Prostate gland (tissue), 2 donors: ENCODE results near the gene PFKFB3. TPM values are rescaled to one million over a fixed set of nuclear protein-coding genes. Genes with fewer than 3 reads are reported as not detected.

Experiments used
- DNase-seq: peaks from one replicate; pipeline ENCODE4 v3.0.0-alpha.2; 2019; ENCODE audit warnings: low spot score
- H3K27ac ChIP-seq, 2 donors: fragments of 200-600 bp; sonication (generic); 2 replicates each; pipeline ENCODE4 v1.5.1; 2017 to 2019
- H3K27me3 ChIP-seq: fragments of 200-600 bp; sonication (generic); replicated peaks from 2 replicates; pipeline ENCODE4 v1.5.1; 2019; ENCODE audit not compliant: insufficient read depth
- H3K36me3 ChIP-seq, 2 donors: fragments of 200-600 bp; sonication (generic); 1 replicate in 1 of 2; 2 replicates in 1 of 2; pipeline versions ENCODE4 v1.5.1 to v1.8.1; 2017 to 2019
- H3K4me1 ChIP-seq: fragments of 200-600 bp; sonication (generic); replicated peaks from 2 replicates; pipeline ENCODE4 v1.5.1; 2019
- H3K4me3 ChIP-seq, 2 donors: fragments of 200-600 bp; sonication (generic); 2 replicates each; pipeline ENCODE4 v1.5.1; 2017 to 2019
- H3K9me3 ChIP-seq: fragments of 200-600 bp; sonication (generic); 2 replicates; pipeline ENCODE4 v1.5.1; 2017
- POLR2A ChIP-seq: fragments of 450-650 bp; IDR thresholded peaks from one replicate; pipeline ENCODE4 v1.6.1; 2016; ENCODE audit warnings: antibody characterized with exemption, mild to moderate bottlenecking
- POLR2AphosphoS5 ChIP-seq: sonication (generic); formaldehyde crosslinking; IDR thresholded peaks from one replicate; pipeline ENCODE4 v1.6.1; 2017; ENCODE audit warnings: antibody characterized with exemption
- WGBS: methylation state at CpG from one replicate; pipeline ENCODE4 v1.1.5; 2018; 5-methylcytosine and 5-hydroxymethylcytosine counted together
- intact Hi-C: fragments of 100-400 bp; cut with DNase I; formaldehyde crosslinking; loops from one replicate; pipeline ENCODE4 v1.14.2; 2022
- total RNA-seq, 2 donors: library from RNA; depleted of rRNA; stranded (reverse); fragments of >200 nt; gene quantifications; one replicate each; pipeline ENCODE4 v1.1.0, GENCODE V29; 2016
- TF ChIP-seq, protein P1 (sequence below), 4 experiments: fragments of 200-600 bp in 2 of 4; fragments of 450-650 bp in 2 of 4; sonication (generic) in 2 of 4; IDR thresholded peaks; 1 replicate in 3 of 4; 2 replicates in 1 of 4; pipeline ENCODE4 v1.5.1; 2016 to 2019; ENCODE audit warnings: antibody characterized with exemption in 4 of 4, mild to moderate bottlenecking in 2 of 4, moderate library complexity in 2 of 4

Gene PFKFB3
- total RNA-seq, 2 donors from 2014 or later = 24.3 to 52.7 TPM

DNA sequence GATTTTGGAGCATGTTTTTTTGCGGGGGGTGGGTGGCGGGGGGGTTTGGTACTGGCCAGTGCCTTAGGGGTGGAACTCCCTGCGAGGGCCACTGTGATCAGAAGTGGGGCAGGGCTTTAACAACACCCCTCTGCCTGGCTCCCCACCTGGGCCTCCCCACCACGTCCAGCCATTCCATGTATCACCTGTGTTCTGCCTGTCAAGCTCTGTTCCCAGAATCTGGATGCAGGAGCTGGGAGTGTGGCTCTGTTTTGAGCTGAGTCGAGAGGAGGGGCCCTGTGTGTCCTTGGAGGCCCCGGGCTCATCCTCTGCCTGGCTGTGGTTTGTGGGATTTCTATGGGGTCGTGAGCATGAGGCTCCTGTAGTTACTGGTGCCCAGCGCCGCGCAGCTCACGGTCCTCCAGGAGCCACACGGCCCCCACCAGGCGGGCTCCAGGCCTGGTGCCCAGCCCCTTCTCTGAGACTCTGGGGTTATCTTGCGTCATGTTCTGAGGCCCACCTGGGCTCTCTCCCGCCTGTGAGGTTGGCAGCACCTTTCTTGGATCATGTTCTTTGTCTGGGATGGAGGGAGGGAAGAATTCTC is 29.6 kb downstream of the PFKFB3 start:
- H3K4me3 ChIP-seq = no peak overlapping the region
- intact Hi-C loops = no loop called here
- H3K27ac ChIP-seq = peak overlapping the region in 1 of 2 donors; percentile 23
- peaks cover 3% of the 10 kb centered on the region for H3K4me1 ChIP-seq
- WGBS = 88% methylated on average over 10 of the region's 15 CpGs
- TF ChIP-seq POLR2A = no peak
- TF ChIP-seq, protein P1, sequence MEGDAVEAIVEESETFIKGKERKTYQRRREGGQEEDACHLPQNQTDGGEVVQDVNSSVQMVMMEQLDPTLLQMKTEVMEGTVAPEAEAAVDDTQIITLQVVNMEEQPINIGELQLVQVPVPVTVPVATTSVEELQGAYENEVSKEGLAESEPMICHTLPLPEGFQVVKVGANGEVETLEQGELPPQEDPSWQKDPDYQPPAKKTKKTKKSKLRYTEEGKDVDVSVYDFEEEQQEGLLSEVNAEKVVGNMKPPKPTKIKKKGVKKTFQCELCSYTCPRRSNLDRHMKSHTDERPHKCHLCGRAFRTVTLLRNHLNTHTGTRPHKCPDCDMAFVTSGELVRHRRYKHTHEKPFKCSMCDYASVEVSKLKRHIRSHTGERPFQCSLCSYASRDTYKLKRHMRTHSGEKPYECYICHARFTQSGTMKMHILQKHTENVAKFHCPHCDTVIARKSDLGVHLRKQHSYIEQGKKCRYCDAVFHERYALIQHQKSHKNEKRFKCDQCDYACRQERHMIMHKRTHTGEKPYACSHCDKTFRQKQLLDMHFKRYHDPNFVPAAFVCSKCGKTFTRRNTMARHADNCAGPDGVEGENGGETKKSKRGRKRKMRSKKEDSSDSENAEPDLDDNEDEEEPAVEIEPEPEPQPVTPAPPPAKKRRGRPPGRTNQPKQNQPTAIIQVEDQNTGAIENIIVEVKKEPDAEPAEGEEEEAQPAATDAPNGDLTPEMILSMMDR (IDR thresholded peaks at IDR 0.05) = no peak
- no peak for TF ChIP-seq POLR2AphosphoS5
- H3K27me3 ChIP-seq = no peaks in the 10 kb centered on the region
- DNase-seq = no peak
- no peaks in the 10 kb centered on the region for H3K9me3 ChIP-seq
- no peaks in the 10 kb centered on the region for H3K36me3 ChIP-seq

DNA sequence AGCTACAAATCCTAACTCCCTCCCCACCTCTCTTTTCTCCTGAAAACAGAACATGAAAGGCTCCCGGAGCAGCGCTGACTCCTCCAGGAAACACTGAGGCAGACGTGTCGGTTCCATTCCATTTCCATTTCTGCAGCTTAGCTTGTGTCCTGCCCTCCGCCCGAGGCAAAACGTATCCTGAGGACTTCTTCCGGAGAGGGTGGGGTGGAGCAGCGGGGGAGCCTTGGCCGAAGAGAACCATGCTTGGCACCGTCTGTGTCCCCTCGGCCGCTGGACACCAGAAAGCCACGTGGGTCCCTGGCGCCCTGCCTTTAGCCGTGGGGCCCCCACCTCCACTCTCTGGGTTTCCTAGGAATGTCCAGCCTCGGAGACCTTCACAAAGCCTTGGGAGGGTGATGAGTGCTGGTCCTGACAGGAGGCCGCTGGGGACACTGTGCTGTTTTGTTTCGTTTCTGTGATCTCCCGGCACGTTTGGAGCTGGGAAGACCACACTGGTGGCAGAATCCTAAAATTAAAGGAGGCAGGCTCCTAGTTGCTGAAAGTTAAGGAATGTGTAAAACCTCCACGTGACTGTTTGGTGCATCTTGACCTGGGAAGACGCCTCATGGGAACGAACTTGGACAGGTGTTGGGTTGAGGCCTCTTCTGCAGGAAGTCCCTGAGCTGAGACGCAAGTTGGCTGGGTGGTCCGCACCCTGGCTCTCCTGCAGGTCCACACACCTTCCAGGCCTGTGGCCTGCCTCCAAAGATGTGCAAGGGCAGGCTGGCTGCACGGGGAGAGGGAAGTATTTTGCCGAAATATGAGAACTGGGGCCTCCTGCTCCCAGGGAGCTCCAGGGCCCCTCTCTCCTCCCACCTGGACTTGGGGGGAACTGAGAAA is 30.4 kb downstream of the PFKFB3 start:
- intact Hi-C loops = no loop called here
- no peaks in the 10 kb centered on the region for H3K27me3 ChIP-seq
- H3K4me3 ChIP-seq = no peak overlapping the region
- peak overlapping the region in 1 of 2 donors; percentile 23 for H3K27ac ChIP-seq
- no peak for TF ChIP-seq POLR2A
- TF ChIP-seq POLR2AphosphoS5 = no peak
- TF ChIP-seq, protein P1 (IDR thresholded peaks at IDR 0.05) = no peak
- no peaks in the 10 kb centered on the region for H3K36me3 ChIP-seq
- no peaks in the 10 kb centered on the region for H3K9me3 ChIP-seq
- no peak for DNase-seq
- 70% methylated on average over 28 of the region's 28 CpGs for WGBS
- H3K4me1 ChIP-seq = no peaks in the 10 kb centered on the region

DNA sequence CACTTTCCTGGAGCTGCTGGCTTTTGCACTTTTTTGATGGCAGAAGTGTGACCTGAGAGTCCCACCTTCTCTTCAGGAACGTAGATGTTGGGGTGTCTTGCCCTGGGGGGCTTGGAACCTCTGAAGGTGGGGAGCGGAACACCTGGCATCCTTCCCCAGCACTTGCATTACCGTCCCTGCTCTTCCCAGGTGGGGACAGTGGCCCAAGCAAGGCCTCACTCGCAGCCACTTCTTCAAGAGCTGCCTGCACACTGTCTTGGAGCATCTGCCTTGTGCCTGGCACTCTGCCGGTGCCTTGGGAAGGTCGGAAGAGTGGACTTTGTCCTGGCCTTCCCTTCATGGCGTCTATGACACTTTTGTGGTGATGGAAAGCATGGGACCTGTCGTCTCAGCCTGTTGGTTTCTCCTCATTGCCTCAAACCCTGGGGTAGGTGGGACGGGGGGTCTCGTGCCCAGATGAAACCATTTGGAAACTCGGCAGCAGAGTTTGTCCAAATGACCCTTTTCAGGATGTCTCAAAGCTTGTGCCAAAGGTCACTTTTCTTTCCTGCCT is 31.1 kb downstream of the PFKFB3 start:
- intact Hi-C loops = no loop called here
- no peaks in the 10 kb centered on the region for H3K4me1 ChIP-seq
- no peaks in the 10 kb centered on the region for H3K27me3 ChIP-seq
- TF ChIP-seq, protein P1 (IDR thresholded peaks at IDR 0.05) = no peak
- no peak for TF ChIP-seq POLR2A
- DNase-seq = no peak
- no peak overlapping the region for H3K27ac ChIP-seq
- no peaks in the 10 kb centered on the region for H3K9me3 ChIP-seq
- H3K4me3 ChIP-seq = no peak overlapping the region
- 84% methylated on average over 11 of the region's 11 CpGs for WGBS
- H3K36me3 ChIP-seq = no peaks in the 10 kb centered on the region

DNA sequence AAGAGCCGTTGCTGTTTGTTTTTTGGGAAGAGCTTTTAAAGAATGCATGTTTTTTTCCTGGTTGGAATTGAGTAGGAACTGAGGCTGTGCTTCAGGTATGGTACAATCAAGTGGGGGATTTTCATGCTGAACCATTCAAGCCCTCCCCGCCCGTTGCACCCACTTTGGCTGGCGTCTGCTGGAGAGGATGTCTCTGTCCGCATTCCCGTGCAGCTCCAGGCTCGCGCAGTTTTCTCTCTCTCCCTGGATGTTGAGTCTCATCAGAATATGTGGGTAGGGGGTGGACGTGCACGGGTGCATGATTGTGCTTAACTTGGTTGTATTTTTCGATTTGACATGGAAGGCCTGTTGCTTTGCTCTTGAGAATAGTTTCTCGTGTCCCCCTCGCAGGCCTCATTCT is 31.6 kb downstream of the PFKFB3 start:
- Histone ChIP-seq H3K4me3 (no peak overlapping the region), H3K4me1 (no peaks in the 10 kb centered on the region), H3K9me3 (no peaks in the 10 kb centered on the region), H3K27me3 (no peaks in the 10 kb centered on the region), H3K27ac (no peak overlapping the region), H3K36me3 (no peaks in the 10 kb centered on the region)
- intact Hi-C loops = no loop called here
- WGBS = 85% methylated on average over 13 of the region's 13 CpGs
- no peak for DNase-seq
- TF ChIP-seq, protein P1 (IDR thresholded peaks at IDR 0.05) = no peak
- TF ChIP-seq POLR2AphosphoS5 (no peak), POLR2A (no peak)
